CD4-positive, alpha-beta T cell treated with Interleukin-21 for 1 hour (primary cell): Measurements from ENCODE around the gene REP15.
"Not testable (repeated sequence)": the region's sequence is repeated elsewhere in the genome, so short reads cannot be mapped to it uniquely, and the experiment has no call there.

Experiments
- DNase-seq: peaks from one replicate; pipeline ENCODE4 v3.0.0-alpha.2; 2020

Gene REP15, protein sequence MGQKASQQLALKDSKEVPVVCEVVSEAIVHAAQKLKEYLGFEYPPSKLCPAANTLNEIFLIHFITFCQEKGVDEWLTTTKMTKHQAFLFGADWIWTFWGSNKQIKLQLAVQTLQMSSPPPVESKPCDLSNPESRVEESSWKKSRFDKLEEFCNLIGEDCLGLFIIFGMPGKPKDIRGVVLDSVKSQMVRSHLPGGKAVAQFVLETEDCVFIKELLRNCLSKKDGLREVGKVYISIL

GRCh38 chr12:27696293-27696652 is at the start of gene REP15:
REP15 (plus strand) TSS chr12:27696447; CDS start chr12:27696563, 116 bp downstream.
- no peak for DNase-seq

DNA sequence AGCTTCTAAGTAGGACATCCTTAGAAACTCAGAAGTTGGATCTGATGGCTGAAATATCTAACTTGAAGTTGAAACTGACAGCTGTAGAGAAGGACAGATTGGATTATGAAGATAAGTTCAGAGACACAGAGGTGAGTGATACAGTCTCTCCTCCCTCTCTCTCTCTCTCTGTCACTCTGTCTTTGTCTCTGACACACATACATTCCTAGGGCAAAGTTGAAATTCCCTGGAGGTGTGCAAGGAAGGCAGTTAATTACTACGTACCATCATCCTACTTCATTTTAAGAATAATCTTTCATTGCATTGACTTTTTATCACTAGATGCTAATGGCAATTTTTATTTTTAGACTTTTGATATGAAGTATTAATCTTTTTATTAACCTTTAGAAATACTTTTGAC is 46.2 kb upstream of the REP15 start:
- DNase-seq, result no peak

GRCh38 chr12:27651201-27651600 is 45.0 kb upstream of the REP15 start:
- DNase-seq, result no peak

- peak; percentile 40 for DNase-seq
These were observed 44.0 kb upstream of the REP15 start for GRCh38 chr12:27652174-27652763.

GRCh38 chr12:27653661-27654060 is 42.6 kb upstream of the REP15 start:
- no peak for DNase-seq

GRCh38 chr12:27655476-27655875 is 40.8 kb upstream of the REP15 start:
- not testable (repeated sequence) for DNase-seq

- DNase-seq, result no peak
These were observed 39.0 kb upstream of the REP15 start for GRCh38 chr12:27657296-27657695.

GRCh38 chr12:27665704-27666103 is 30.5 kb upstream of the REP15 start:
- DNase-seq, result no peak

DNA sequence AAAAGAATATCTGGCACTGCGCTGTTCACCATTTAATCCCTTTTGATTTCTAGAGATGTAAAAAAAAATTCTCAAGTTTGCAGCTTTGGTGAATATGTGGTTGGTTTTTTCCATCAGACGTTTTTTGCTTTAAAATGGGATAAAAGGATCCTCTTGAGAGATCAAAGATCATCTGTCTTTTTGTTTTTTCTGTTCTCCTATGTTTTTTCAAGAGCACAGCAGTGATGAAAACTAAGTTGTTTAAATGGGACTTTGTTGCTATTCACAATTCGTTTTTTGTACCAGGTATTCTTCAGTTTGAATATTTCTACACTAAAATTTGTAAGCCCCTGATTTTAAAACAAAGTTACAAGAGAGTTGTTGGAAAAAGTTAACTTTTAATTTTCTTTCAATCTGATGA is 29.7 kb upstream of the REP15 start:
- no peak for DNase-seq

DNA sequence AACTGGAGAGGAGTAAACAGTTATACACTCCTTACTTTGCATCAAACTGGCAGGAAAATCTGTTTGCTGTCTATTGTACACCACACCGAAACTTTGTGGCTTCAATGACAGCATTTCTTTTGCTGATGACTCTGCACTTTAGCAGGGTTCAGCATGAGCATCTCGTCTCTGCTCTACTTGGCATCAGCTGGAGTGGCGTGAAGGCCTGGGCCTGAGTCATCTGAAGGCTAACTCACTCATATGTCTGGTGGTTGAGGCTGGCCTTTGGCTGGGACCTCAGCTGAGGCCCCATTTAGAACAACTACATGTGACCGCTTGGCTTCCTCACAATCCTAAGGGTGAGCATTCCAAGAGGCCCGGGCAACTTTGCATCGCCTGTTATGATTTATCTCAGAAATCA is 28.7 kb upstream of the REP15 start:
- DNase-seq, result no peak

DNA sequence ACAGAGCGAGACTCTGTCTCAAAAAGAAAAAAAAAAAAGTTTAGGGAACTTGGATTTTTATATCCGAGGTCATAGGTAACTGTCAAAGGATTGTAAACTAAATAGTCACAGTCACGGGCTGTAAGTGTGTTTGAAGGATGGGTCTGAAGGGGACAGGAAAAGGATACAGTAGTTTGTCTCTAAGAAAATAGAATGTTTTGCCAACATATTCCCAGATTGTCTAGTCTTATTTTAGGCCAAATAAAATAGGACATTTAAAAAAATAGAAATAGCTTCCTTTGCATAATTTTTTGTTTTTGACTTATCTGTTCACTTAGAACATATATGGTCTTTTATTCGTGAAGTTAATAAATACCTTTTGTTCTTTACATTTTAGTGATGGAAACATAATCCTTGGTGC is 24.2 kb upstream of the REP15 start:
- DNase-seq, result no peak

GRCh38 chr12:27672643-27673042 is 23.6 kb upstream of the REP15 start:
- DNase-seq, result no peak

GRCh38 chr12:27673101-27673718 is 23.0 kb upstream of the REP15 start:
- DNase-seq, result no peak

DNA sequence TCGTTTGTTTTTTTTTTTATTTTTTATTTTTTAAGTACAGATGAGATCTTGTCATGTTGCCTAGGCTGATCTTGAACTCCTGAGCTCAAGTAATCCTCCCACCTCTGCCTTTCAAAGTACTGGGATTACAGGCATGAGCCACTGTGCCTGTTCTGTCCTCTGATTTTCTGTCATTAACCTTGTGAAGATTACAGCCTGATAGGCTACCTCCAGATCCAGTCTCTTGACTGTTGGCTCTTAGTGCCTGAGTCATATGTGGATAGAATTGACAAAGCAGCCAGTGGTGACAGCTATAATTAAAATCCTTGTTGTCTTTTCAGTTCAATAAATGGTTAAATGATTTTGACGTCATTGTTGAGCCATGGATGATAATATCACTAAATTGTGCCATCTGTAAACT is 21.3 kb upstream of the REP15 start:
- no peak for DNase-seq

- DNase-seq, result no peak
These were observed 15.6 kb upstream of the REP15 start for GRCh38 chr12:27680619-27681018.

GRCh38 chr12:27682534-27682933 is 13.7 kb upstream of the REP15 start:
- no peak for DNase-seq

DNA sequence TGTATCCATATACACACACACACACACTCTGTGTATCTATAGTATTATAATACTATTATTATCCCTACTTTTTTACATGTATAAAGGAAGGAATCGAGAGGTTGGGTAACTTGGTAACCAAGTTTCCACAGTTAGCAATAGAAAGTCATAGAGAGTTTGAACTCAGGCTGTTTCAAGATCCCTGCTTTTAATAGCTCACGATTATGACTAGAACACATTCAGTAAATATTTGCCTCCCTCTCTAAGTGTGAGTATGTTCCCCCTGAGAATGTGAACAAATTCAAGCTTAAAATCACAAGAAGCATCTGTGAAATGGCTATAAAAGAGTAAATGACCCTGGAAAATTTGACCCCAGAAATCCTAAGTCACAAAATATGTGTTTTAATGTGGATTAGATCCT is 11.0 kb upstream of the REP15 start:
- DNase-seq, result no peak

DNA sequence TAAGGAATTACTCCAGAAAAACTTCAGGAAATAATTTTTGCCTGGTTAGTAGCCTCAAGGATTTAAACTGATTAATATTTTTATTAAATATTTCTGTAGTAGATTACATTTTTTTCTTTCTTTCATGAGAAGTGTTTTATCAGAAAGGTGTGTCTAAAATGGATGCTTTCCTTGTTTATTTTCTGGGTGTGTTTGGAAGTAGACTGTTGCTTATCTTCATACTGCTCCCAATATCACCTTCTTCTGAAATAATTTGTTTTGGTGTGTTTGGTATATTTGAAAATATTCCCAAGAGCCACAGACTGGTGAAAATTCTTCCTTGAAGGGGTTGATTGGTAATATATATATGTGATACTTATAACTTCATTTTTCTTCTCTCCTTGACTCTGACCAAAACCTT is 10.1 kb upstream of the REP15 start:
- DNase-seq, result no peak

GRCh38 chr12:27688671-27689070 is 7.6 kb upstream of the REP15 start:
- DNase-seq, result no peak

GRCh38 chr12:27689558-27690180 is 6.6 kb upstream of the REP15 start:
- DNase-seq, result no peak

GRCh38 chr12:27693403-27693802 is 2.8 kb upstream of the REP15 start:
- DNase-seq, result no peak

DNA sequence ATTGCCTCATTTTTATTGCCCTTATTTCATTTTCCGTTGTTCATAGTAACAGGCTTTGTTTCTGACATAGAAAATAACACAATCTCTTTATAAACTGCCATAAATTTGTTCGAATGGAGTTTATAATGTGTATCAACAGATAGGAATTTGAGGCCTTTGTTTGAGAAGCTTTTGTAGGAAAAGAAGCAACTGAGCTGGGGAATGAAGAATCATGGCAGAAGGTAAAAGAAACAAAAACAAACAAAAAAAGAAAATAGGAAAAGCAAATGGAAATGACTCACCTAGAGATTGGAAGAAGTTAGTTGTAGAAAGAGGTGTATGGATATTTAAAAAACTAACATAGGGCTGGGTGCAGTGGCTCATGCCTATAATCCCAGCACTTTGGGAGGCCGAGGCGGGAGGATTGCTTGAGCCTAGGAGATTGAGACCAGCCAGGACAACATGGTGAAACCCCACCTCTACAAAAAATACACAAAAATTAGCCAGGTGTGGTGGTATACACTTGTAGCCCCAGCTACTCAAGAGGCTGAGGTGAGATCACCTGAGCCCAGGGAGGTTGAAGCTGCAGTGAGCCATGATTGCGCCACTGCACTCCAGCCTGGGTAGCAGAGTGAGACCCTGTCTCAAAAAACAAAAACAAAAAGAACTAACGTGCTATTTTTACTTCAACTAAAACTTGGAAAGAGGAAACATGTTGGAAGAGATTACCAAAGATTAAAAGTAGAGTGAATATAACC is 523 bp upstream of the REP15 start:
- DNase-seq, result no peak

- DNase-seq, result no peak
These were observed 767 bp downstream of the REP15 start for GRCh38 chr12:27696864-27697564.
